ENCODE results near the gene FBXO10. TPM values are rescaled to one million over a fixed set of nuclear protein-coding genes. Genes with fewer than 3 reads are reported as not detected.
"Not testable (repeated sequence)": the region's sequence is repeated elsewhere in the genome, so short reads cannot be mapped to it uniquely, and the experiment has no call there.

Gene FBXO10
- total and polyA plus RNA-seq, 5 donors from 2014 or later = 0.40 to 2.4 (median 0.93) TPM

- Histone ChIP-seq H3K27me3 (ENCODE audit: control insufficient read depth, insufficient read depth, low read length) (peaks cover 5% of the 10 kb centered on the region), H3K9me3 (ENCODE audit: control insufficient read depth in 2 of 2, low read length in 2 of 2) (no peaks in the 10 kb centered on the region), H3K4me1 (ENCODE audit: control insufficient read depth, insufficient read depth, low read length, poor library complexity, severe bottlenecking) (peaks cover 33% of the 10 kb centered on the region), H3K27ac (ENCODE audit: insufficient read depth, low read length, poor library complexity, severe bottlenecking) (peak overlapping the region; percentile 66), H3K4me3 (ENCODE audit: low read depth, low read length) (peak overlapping the region; percentile 78), H3K36me3 (ENCODE audit: control insufficient read depth, insufficient read depth, low read length) (peaks cover 25% of the 10 kb centered on the region)
- no peak for ATAC-seq (ENCODE audit: low read depth in 2 of 2)
- Mint-ChIP-seq H3K4me3 (peak overlapping the region; percentile 94 to 97 (median 96)), H3K4me1 (peaks cover 5 to 55% (median 38%) of the 10 kb centered on the region in 4 donors), H3K36me3 (peaks cover 18% of the 10 kb centered on the region), H3K27me3 (peaks cover 11% of the 10 kb centered on the region), H3K9me3 (peaks cover 0 to 2% (median 0%) of the 10 kb centered on the region in 7 donors), H3K27ac (peak overlapping the region; percentile 95 to 97 (median 96))
- no peak for DNase-seq
These were observed 89.9 kb downstream of the FBXO10 start for GRCh38 chr9:37486256-37486615.

- peak within 1 kb of the TSS; percentile 75 for H3K27ac ChIP-seq (ENCODE audit: insufficient read depth, low read length, poor library complexity, severe bottlenecking)
- H3K4me1 ChIP-seq (ENCODE audit: control insufficient read depth, insufficient read depth, low read length, poor library complexity, severe bottlenecking) = peaks cover 33% of the 10 kb centered on the region
- Mint-ChIP-seq H3K27me3 (peaks cover 11% of the 10 kb centered on the region), H3K36me3 (peaks cover 15% of the 10 kb centered on the region), H3K4me3 (peak within 1 kb of the TSS; percentile 94 to 97 (median 96)), H3K4me1 (peaks cover 5 to 49% (median 34%) of the 10 kb centered on the region in 4 donors), H3K27ac (peak within 1 kb of the TSS; percentile 95 to 97 (median 96)), H3K9me3 (peaks cover 0 to 2% (median 0%) of the 10 kb centered on the region in 7 donors)
- H3K9me3 ChIP-seq (ENCODE audit: control insufficient read depth in 2 of 2, low read length in 2 of 2) = no peaks in the 10 kb centered on the region
- peaks cover 6% of the 10 kb centered on the region for H3K27me3 ChIP-seq (ENCODE audit: control insufficient read depth, insufficient read depth, low read length)
- peaks cover 19% of the 10 kb centered on the region for H3K36me3 ChIP-seq (ENCODE audit: control insufficient read depth, insufficient read depth, low read length)
- H3K4me3 ChIP-seq (ENCODE audit: low read depth, low read length) = peak within 1 kb of the TSS; percentile 78
- DNase-seq (peak; percentile 93 to 98 (median 96)), ATAC-seq (ENCODE audit: low read depth in 2 of 2) (peak; percentile 98)
These were observed 90.6 kb downstream of the FBXO10 start, which contains the start of gene POLR1E for GRCh38 chr9:37485389-37486255. POLR1E (plus strand) TSS chr9:37485948; CDS start chr9:37486048, 100 bp downstream.

GRCh38 chr9:37480759-37481158, 95.4 kb downstream of the FBXO10 start:
- no peak for DNase-seq
- Mint-ChIP-seq H3K27ac (no peak overlapping the region), H3K27me3 (peaks cover 32% of the 10 kb centered on the region), H3K9me3 (peaks cover 0 to 1% (median 0%) of the 10 kb centered on the region in 7 donors), H3K4me1 (peaks cover 5 to 12% (median 10%) of the 10 kb centered on the region in 4 donors), H3K36me3 (no peaks in the 10 kb centered on the region), H3K4me3 (no peak overlapping the region)
- Histone ChIP-seq H3K27me3 (ENCODE audit: control insufficient read depth, insufficient read depth, low read length) (peaks cover 13% of the 10 kb centered on the region), H3K36me3 (ENCODE audit: control insufficient read depth, insufficient read depth, low read length) (no peaks in the 10 kb centered on the region), H3K9me3 (ENCODE audit: control insufficient read depth in 2 of 2, low read length in 2 of 2) (no peaks in the 10 kb centered on the region), H3K4me1 (ENCODE audit: control insufficient read depth, insufficient read depth, low read length, poor library complexity, severe bottlenecking) (peaks cover 7% of the 10 kb centered on the region), H3K4me3 (ENCODE audit: low read depth, low read length) (no peak overlapping the region), H3K27ac (ENCODE audit: insufficient read depth, low read length, poor library complexity, severe bottlenecking) (no peak overlapping the region)
- ATAC-seq (ENCODE audit: low read depth in 2 of 2) = no peak

GRCh38 chr9:37477987-37478619, 98.1 kb downstream of the FBXO10 start:
- not testable (repeated sequence) for H3K9me3 Mint-ChIP-seq; H3K36me3 Mint-ChIP-seq; H3K4me3 ChIP-seq (ENCODE audit: low read depth, low read length); ATAC-seq (ENCODE audit: low read depth in 2 of 2); DNase-seq; H3K27ac ChIP-seq (ENCODE audit: insufficient read depth, low read length, poor library complexity, severe bottlenecking); H3K36me3 ChIP-seq (ENCODE audit: control insufficient read depth, insufficient read depth, low read length); H3K4me3 Mint-ChIP-seq; H3K4me1 ChIP-seq (ENCODE audit: control insufficient read depth, insufficient read depth, low read length, poor library complexity, severe bottlenecking); H3K4me1 Mint-ChIP-seq; H3K27ac Mint-ChIP-seq
- peaks cover 13 to 14% of the 10 kb centered on the region in 2 experiments for H3K9me3 ChIP-seq (ENCODE audit: control insufficient read depth in 2 of 2, low read length in 2 of 2)
- H3K27me3 ChIP-seq (ENCODE audit: control insufficient read depth, insufficient read depth, low read length) = peaks cover 13% of the 10 kb centered on the region
- H3K27me3 Mint-ChIP-seq = peaks cover 39% of the 10 kb centered on the region

GRCh38 chr9:37477443-37477842, 98.7 kb downstream of the FBXO10 start:
- not testable (repeated sequence) for ATAC-seq (ENCODE audit: low read depth in 2 of 2); H3K4me3 ChIP-seq (ENCODE audit: low read depth, low read length); H3K4me3 Mint-ChIP-seq; H3K4me1 ChIP-seq (ENCODE audit: control insufficient read depth, insufficient read depth, low read length, poor library complexity, severe bottlenecking); H3K9me3 Mint-ChIP-seq; DNase-seq; H3K36me3 ChIP-seq (ENCODE audit: control insufficient read depth, insufficient read depth, low read length); H3K27ac ChIP-seq (ENCODE audit: insufficient read depth, low read length, poor library complexity, severe bottlenecking); H3K36me3 Mint-ChIP-seq; H3K27ac Mint-ChIP-seq; H3K4me1 Mint-ChIP-seq
- Histone ChIP-seq H3K27me3 (ENCODE audit: control insufficient read depth, insufficient read depth, low read length) (peaks cover 13% of the 10 kb centered on the region), H3K9me3 (ENCODE audit: control insufficient read depth in 2 of 2, low read length in 2 of 2) (peaks cover 13 to 14% of the 10 kb centered on the region in 2 experiments)
- H3K27me3 Mint-ChIP-seq = peaks cover 42% of the 10 kb centered on the region

- Mint-ChIP-seq H3K27me3 (peaks cover 47% of the 10 kb centered on the region), H3K36me3 (no peaks in the 10 kb centered on the region)
- no peak for ATAC-seq (ENCODE audit: low read depth in 2 of 2)
These were observed 99.2 kb downstream of the FBXO10 start for GRCh38 chr9:37476930-37477329.

GRCh38 chr9:37474438-37474837, 101.7 kb downstream of the FBXO10 start:
- Histone ChIP-seq H3K9me3 (ENCODE audit: control insufficient read depth in 2 of 2, low read length in 2 of 2) (peaks cover 13 to 14% of the 10 kb centered on the region in 2 experiments), H3K4me3 (ENCODE audit: low read depth, low read length) (no peak overlapping the region), H3K36me3 (ENCODE audit: control insufficient read depth, insufficient read depth, low read length) (no peaks in the 10 kb centered on the region), H3K27ac (ENCODE audit: insufficient read depth, low read length, poor library complexity, severe bottlenecking) (no peak overlapping the region), H3K4me1 (ENCODE audit: control insufficient read depth, insufficient read depth, low read length, poor library complexity, severe bottlenecking) (no peaks in the 10 kb centered on the region), H3K27me3 (ENCODE audit: control insufficient read depth, insufficient read depth, low read length) (peaks cover 4% of the 10 kb centered on the region)
- Mint-ChIP-seq H3K4me3 (no peak overlapping the region), H3K9me3 (peaks cover 0 to 9% (median 0%) of the 10 kb centered on the region in 7 donors), H3K36me3 (no peaks in the 10 kb centered on the region), H3K27ac (no peak overlapping the region), H3K27me3 (peaks cover 60% of the 10 kb centered on the region), H3K4me1 (peaks cover 5 to 9% (median 7%) of the 10 kb centered on the region in 4 donors)
- ATAC-seq (ENCODE audit: low read depth in 2 of 2) (no peak), DNase-seq (no peak)

More at GRCh38 chr9:37476930-37477329, 99.2 kb downstream of the FBXO10 start:
- peaks cover 1 to 7% (median 5%) of the 10 kb centered on the region in 4 donors for H3K4me1 Mint-ChIP-seq
- Histone ChIP-seq H3K9me3 (ENCODE audit: control insufficient read depth in 2 of 2, low read length in 2 of 2) (peaks cover 13 to 14% of the 10 kb centered on the region in 2 experiments), H3K4me1 (ENCODE audit: control insufficient read depth, insufficient read depth, low read length, poor library complexity, severe bottlenecking) (no peaks in the 10 kb centered on the region), H3K27ac (ENCODE audit: insufficient read depth, low read length, poor library complexity, severe bottlenecking) (no peak overlapping the region), H3K27me3 (ENCODE audit: control insufficient read depth, insufficient read depth, low read length) (peaks cover 13% of the 10 kb centered on the region), H3K4me3 (ENCODE audit: low read depth, low read length) (no peak overlapping the region), H3K36me3 (ENCODE audit: control insufficient read depth, insufficient read depth, low read length) (no peaks in the 10 kb centered on the region)
- peak overlapping the region in 1 of 3 donors; percentile 56 for H3K27ac Mint-ChIP-seq
- no peak for DNase-seq
- H3K9me3 Mint-ChIP-seq = peaks cover 0 to 8% (median 0%) of the 10 kb centered on the region in 7 donors
- no peak overlapping the region for H3K4me3 Mint-ChIP-seq
